A549 (cell line): ENCODE measurements around the gene DSCAML1. TPM values are rescaled to one million over a fixed set of nuclear protein-coding genes. Genes with fewer than 3 reads are reported as not detected.

Source experiments
- ATAC-seq, 2 experiments: fragments of 200-7000 bp in 1 of 2; fragments of >200 bp in 1 of 2; cut with Nextera tagmentation in 1 of 2; cut with Tn5 transposase in 1 of 2; 3 replicates each; pipeline versions ENCODE4 v1.8.0 to v1.9.1; 2018 to 2020; ENCODE audit warnings: mild to moderate bottlenecking in 1 of 2, moderate library complexity in 1 of 2
- CTCF ChIA-PET: fragments of 300-600 bp; sonication (Branson Sonifier 250); formaldehyde crosslinking; extraction: SDS; loops from one replicate; lab custom pipeline; 2021; ENCODE audit warnings: antibody characterized with exemption, inconsistent platforms; lab: Yijun Ruan, JAX
- POLR2A ChIA-PET: fragments of 350-600 bp; formaldehyde crosslinking; extraction: SDS; loops from one replicate; lab custom pipeline; 2021; ENCODE audit warnings: antibody characterized with exemption, inconsistent platforms; lab: Yijun Ruan, JAX
- DNase-seq, 2 experiments: peaks; one replicate each; pipeline versions ENCODE4 v3.0.0 to v3.0.0-alpha.2; 2011 to 2016; ENCODE audit warnings: low read depth in 1 of 2, low spot score in 1 of 2
- FAIRE-seq: peaks from 2 replicates; lab custom pipeline; 2011; peaks lifted over from hg19 to GRCh38; lab: Jason Lieb, UNC
- H3K27ac ChIP-seq, 2 experiments: fragments of >200 bp; sonication (Bioruptor Twin); formaldehyde crosslinking; 3 replicates each; pipeline ENCODE4 v1.5.1; 2016 to 2017
- H3K4me1 ChIP-seq: fragments of >200 bp; sonication (Bioruptor Twin); formaldehyde crosslinking; 3 replicates; pipeline ENCODE4 v1.6.1; 2016
- H3K4me2 ChIP-seq: fragments of >200 bp; sonication (Bioruptor Twin); formaldehyde crosslinking; 3 replicates; pipeline ENCODE4 v1.6.1; 2016
- H3K4me3 ChIP-seq: fragments of >200 bp; sonication (Bioruptor Twin); formaldehyde crosslinking; 3 replicates; pipeline ENCODE4 v1.5.1; 2016
- H3K9me3 ChIP-seq: fragments of >200 bp; sonication (Bioruptor Twin); formaldehyde crosslinking; 3 replicates; pipeline ENCODE4 v1.6.1; 2016
- CBX2 ChIP-seq: fragments of 200-600 bp; sonication (generic); IDR thresholded peaks from 2 replicates; pipeline ENCODE4 v1.6.1; 2016; ENCODE audit warnings: low read depth, mild to moderate bottlenecking, borderline replicate concordance
- ELK1 ChIP-seq: fragments of 150-350 bp; IDR thresholded peaks from 2 replicates; pipeline ENCODE4 v1.6.1; 2014; ENCODE audit warnings: low read depth, mild to moderate bottlenecking, low read length
- EP300 ChIP-seq, 2 experiments: fragments of >200 bp; sonication (Bioruptor Twin); formaldehyde crosslinking; IDR thresholded peaks; 2 replicates in 1 of 2; 3 replicates in 1 of 2; pipeline ENCODE4 v1.6.1; 2016 to 2017
- ESRRA ChIP-seq: fragments of 150-350 bp; IDR thresholded peaks from 2 replicates; pipeline ENCODE4 v1.6.1; 2014; ENCODE audit warnings: mild to moderate bottlenecking, low read length, borderline replicate concordance
- FOSL2 ChIP-seq, 2 experiments: fragments of 450-650 bp in 1 of 2; fragments of >200 bp in 1 of 2; sonication (Bioruptor Twin) in 1 of 2; formaldehyde crosslinking; IDR thresholded peaks; 2 replicates each; pipeline versions ENCODE4 v1.5.0 to v1.6.1; 2016 to 2020; ENCODE audit warnings: mild to moderate bottlenecking in 1 of 2, moderate library complexity in 1 of 2
- FOXS1 ChIP-seq: fragments of 250-450 bp; sonication (Bioruptor Pico); IDR thresholded peaks from 2 replicates; pipeline ENCODE4 v1.5.0; 2020; ENCODE audit warnings: mild to moderate bottlenecking, moderate library complexity
- GATA3 ChIP-seq: IDR thresholded peaks from 2 replicates; pipeline ENCODE4 v1.6.1; 2012; ENCODE audit warnings: borderline replicate concordance
- HDAC2 ChIP-seq: fragments of 200-600 bp; sonication (generic); IDR thresholded peaks from 2 replicates; pipeline ENCODE4 v1.6.1; 2016
- HEYL ChIP-seq: fragments of 250-450 bp; sonication (Bioruptor Pico); IDR thresholded peaks from 2 replicates; pipeline ENCODE4 v1.8.0; 2021; ENCODE audit warnings: mild to moderate bottlenecking, moderate library complexity
- HOXA7 ChIP-seq: fragments of 250-450 bp; sonication (Bioruptor Pico); IDR thresholded peaks from 2 replicates; pipeline ENCODE4 v1.5.0; 2020; ENCODE audit warnings: mild to moderate bottlenecking, moderate library complexity
- KDM1A ChIP-seq: fragments of 200-600 bp; sonication (generic); IDR thresholded peaks from 2 replicates; pipeline ENCODE4 v1.6.1; 2016; ENCODE audit warnings: low read depth, mild to moderate bottlenecking
- MAFK ChIP-seq: fragments of 450-650 bp; IDR thresholded peaks from 2 replicates; pipeline ENCODE4 v1.6.1; 2014; ENCODE audit not compliant: partially characterized antibody
- NFE2L2 ChIP-seq: fragments of 150-350 bp; conservative IDR thresholded peaks from 2 replicates; pipeline ENCODE4 v1.6.1; 2014; ENCODE audit warnings: low read length
- NPAS2 ChIP-seq: fragments of 250-450 bp; sonication (Bioruptor Pico); IDR thresholded peaks from 2 replicates; pipeline ENCODE4 v1.8.0; 2022; ENCODE audit warnings: mild to moderate bottlenecking, moderate library complexity, borderline replicate concordance
- POLR2A ChIP-seq: IDR thresholded peaks from 2 replicates; pipeline ENCODE4 v1.6.1; 2012; ENCODE audit warnings: mild to moderate bottlenecking, low read length
- POLR2AphosphoS2 ChIP-seq: conservative IDR thresholded peaks from 2 replicates; pipeline ENCODE4 v1.6.1; 2012; ENCODE audit warnings: low read length, improper control_type of control experiment, inconsistent platforms
- RARB ChIP-seq: fragments of 250-450 bp; sonication (Bioruptor Pico); IDR thresholded peaks from 2 replicates; pipeline ENCODE4 v1.8.0; 2021; ENCODE audit warnings: mild to moderate bottlenecking, moderate library complexity
- RCOR1 ChIP-seq: fragments of 150-350 bp; IDR thresholded peaks from 2 replicates; pipeline ENCODE4 v1.6.1; 2014; ENCODE audit warnings: antibody characterized with exemption, low read length, low read depth
- SREBF2 ChIP-seq: fragments of 450-650 bp; IDR thresholded peaks from 2 replicates; pipeline ENCODE4 v1.6.1; 2014; ENCODE audit warnings: mild to moderate bottlenecking, moderate library complexity
- TFCP2L1 ChIP-seq: fragments of 250-450 bp; sonication (Bioruptor Pico); IDR thresholded peaks from 2 replicates; pipeline ENCODE4 v1.5.0; 2021; ENCODE audit warnings: mild to moderate bottlenecking
- ZC3H11A ChIP-seq: fragments of 450-650 bp; IDR thresholded peaks from 2 replicates; pipeline ENCODE4 v1.6.1; 2014; ENCODE audit warnings: antibody characterized with exemption, mild to moderate bottlenecking
- WGBS: methylation state at CpG from one replicate; pipeline ENCODE4 v1.1.6; 2017; ENCODE audit errors: missing lambda C conversion rate; 5-methylcytosine and 5-hydroxymethylcytosine counted together
- polyA plus RNA-seq, 4 experiments: library from polyadenylated mRNA; depleted of rRNA in 3 of 4; stranded (reverse); fragments of >200 nt; fragmentation: RNase III in 1 of 4; extraction: RNeasy Plus Mini Kit Qiagen cat#74134 plus additional on column Dnase treatment in 1 of 4; gene quantifications; 2 replicates in 3 of 4; 3 replicates in 1 of 4; pipeline ENCODE4 v1.2.3, GENCODE V29; 2011 to 2017
- TF ChIP-seq, protein P1 (sequence below): fragments of >200 bp; sonication (Bioruptor Twin); formaldehyde crosslinking; IDR thresholded peaks from 3 replicates; pipeline ENCODE4 v1.6.1; 2016
- TF ChIP-seq, protein P2 (sequence below): fragments of 200-600 bp; sonication (generic); IDR thresholded peaks from 2 replicates; pipeline ENCODE4 v1.6.1; 2016; ENCODE audit warnings: antibody characterized with exemption, mild to moderate bottlenecking, moderate library complexity
- TF ChIP-seq, protein P3 (sequence below): IDR thresholded peaks from 2 replicates; pipeline ENCODE4 v1.6.1; 2012; ENCODE audit warnings: low read depth, borderline replicate concordance

DSCAML1 gene
- polyA plus RNA-seq, 2 of the 4 experiments (the other 2 are of a cell fraction): 0.12 to 0.31 TPM

DNA sequence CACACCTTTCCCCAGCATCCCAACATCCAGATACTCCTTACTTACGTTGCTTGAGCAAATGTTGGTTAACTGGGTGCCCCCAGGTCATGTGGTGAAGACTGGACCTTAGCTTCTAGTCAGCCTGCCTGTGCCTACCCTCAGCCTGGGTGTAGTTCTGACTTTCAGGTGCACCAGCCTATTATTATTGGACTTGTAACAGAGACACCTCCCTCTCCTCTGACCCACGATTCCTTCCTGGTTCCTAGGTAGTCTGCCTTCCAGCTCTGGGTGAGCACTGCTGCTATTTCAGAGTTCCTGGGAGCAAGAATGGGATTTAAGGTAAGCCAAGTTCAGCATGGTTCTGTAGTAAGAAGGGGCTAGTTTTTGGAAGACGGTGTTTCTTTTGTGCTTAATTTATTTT is 138.2 kb downstream of the DSCAML1 start:
- H3K4me3 ChIP-seq: no peak overlapping the region
- FAIRE-seq (no peak), DNase-seq (no peak), ATAC-seq (no peak)
- H3K27ac ChIP-seq: no peak overlapping the region
- peaks cover 7% of the 10 kb centered on the region; the same call in 1 of the 3 replicates for H3K4me1 ChIP-seq
- ChIA-PET POLR2A (no interaction called here), CTCF (interaction anchor here (1.2 kb wide), 1 partner anchor 13 kb away, joined by 4 read pairs; no protein-coding TSS in a partner anchor)
- H3K4me2 ChIP-seq: no peak overlapping the region
- TF ChIP-seq, protein P1, sequence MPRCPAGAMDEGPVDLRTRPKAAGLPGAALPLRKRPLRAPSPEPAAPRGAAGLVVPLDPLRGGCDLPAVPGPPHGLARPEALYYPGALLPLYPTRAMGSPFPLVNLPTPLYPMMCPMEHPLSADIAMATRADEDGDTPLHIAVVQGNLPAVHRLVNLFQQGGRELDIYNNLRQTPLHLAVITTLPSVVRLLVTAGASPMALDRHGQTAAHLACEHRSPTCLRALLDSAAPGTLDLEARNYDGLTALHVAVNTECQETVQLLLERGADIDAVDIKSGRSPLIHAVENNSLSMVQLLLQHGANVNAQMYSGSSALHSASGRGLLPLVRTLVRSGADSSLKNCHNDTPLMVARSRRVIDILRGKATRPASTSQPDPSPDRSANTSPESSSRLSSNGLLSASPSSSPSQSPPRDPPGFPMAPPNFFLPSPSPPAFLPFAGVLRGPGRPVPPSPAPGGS: no peak
- TF ChIP-seq MAFK (no peak), NPAS2 (CRISPR knock-in tag) (no peak), POLR2AphosphoS2 (no peak), NFE2L2 (no peak), RARB (no peak), SREBF2 (no peak), ZC3H11A (no peak), KDM1A (no peak)
- TF ChIP-seq, protein P2, sequence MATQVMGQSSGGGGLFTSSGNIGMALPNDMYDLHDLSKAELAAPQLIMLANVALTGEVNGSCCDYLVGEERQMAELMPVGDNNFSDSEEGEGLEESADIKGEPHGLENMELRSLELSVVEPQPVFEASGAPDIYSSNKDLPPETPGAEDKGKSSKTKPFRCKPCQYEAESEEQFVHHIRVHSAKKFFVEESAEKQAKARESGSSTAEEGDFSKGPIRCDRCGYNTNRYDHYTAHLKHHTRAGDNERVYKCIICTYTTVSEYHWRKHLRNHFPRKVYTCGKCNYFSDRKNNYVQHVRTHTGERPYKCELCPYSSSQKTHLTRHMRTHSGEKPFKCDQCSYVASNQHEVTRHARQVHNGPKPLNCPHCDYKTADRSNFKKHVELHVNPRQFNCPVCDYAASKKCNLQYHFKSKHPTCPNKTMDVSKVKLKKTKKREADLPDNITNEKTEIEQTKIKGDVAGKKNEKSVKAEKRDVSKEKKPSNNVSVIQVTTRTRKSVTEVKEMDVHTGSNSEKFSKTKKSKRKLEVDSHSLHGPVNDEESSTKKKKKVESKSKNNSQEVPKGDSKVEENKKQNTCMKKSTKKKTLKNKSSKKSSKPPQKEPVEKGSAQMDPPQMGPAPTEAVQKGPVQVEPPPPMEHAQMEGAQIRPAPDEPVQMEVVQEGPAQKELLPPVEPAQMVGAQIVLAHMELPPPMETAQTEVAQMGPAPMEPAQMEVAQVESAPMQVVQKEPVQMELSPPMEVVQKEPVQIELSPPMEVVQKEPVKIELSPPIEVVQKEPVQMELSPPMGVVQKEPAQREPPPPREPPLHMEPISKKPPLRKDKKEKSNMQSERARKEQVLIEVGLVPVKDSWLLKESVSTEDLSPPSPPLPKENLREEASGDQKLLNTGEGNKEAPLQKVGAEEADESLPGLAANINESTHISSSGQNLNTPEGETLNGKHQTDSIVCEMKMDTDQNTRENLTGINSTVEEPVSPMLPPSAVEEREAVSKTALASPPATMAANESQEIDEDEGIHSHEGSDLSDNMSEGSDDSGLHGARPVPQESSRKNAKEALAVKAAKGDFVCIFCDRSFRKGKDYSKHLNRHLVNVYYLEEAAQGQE: no peak
- TF ChIP-seq, protein P3, sequence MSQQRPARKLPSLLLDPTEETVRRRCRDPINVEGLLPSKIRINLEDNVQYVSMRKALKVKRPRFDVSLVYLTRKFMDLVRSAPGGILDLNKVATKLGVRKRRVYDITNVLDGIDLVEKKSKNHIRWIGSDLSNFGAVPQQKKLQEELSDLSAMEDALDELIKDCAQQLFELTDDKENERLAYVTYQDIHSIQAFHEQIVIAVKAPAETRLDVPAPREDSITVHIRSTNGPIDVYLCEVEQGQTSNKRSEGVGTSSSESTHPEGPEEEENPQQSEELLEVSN: no peak
- no peaks in the 10 kb centered on the region for H3K9me3 ChIP-seq
- WGBS: 54% methylated on average over 3 of the region's 3 CpGs

GRCh38 chr11:117657794-117658193 is 139.2 kb downstream of the DSCAML1 start:
- peaks cover 7% of the 10 kb centered on the region; the same call in 1 of the 3 replicates for H3K4me1 ChIP-seq
- POLR2A ChIA-PET: no interaction called here
- DNase-seq (no peak), ATAC-seq (no peak), FAIRE-seq (no peak)
- H3K4me3 ChIP-seq: no peak overlapping the region
- whole genome bisulfite sequencing: 65% methylated on average over 7 of the region's 7 CpGs
- CTCF ChIA-PET: no interaction called here
- no peaks in the 10 kb centered on the region for H3K9me3 ChIP-seq
- TF ChIP-seq CBX2 (no peak), POLR2A (no peak), RCOR1 (no peak), SREBF2 (no peak), TFCP2L1 (CRISPR knock-in tag) (no peak), GATA3 (no peak), EP300 (IDR thresholded peaks at IDR 0.05) (no peak), HEYL (CRISPR knock-in tag) (no peak), FOXS1 (CRISPR knock-in tag) (no peak), KDM1A (no peak), FOSL2 (IDR thresholded peaks at IDR 0.05) (no peak), FOSL2 (CRISPR knock-in tag; IDR thresholded peaks at IDR 0.05) (no peak), HDAC2 (no peak), ELK1 (no peak), ZC3H11A (no peak), HOXA7 (CRISPR knock-in tag) (no peak), ESRRA (no peak)
- TF ChIP-seq, protein P3: no peak
- H3K4me2 ChIP-seq: no peak overlapping the region
- H3K27ac ChIP-seq: no peak overlapping the region
